Measurements from ENCODE around the gene CHST15. TPM values are rescaled to one million over a fixed set of nuclear protein-coding genes. Genes with fewer than 3 reads are reported as not detected.

CHST15 gene
- polyA plus RNA-seq, 1 donor from 2014 or later = 0.79 TPM

DNA sequence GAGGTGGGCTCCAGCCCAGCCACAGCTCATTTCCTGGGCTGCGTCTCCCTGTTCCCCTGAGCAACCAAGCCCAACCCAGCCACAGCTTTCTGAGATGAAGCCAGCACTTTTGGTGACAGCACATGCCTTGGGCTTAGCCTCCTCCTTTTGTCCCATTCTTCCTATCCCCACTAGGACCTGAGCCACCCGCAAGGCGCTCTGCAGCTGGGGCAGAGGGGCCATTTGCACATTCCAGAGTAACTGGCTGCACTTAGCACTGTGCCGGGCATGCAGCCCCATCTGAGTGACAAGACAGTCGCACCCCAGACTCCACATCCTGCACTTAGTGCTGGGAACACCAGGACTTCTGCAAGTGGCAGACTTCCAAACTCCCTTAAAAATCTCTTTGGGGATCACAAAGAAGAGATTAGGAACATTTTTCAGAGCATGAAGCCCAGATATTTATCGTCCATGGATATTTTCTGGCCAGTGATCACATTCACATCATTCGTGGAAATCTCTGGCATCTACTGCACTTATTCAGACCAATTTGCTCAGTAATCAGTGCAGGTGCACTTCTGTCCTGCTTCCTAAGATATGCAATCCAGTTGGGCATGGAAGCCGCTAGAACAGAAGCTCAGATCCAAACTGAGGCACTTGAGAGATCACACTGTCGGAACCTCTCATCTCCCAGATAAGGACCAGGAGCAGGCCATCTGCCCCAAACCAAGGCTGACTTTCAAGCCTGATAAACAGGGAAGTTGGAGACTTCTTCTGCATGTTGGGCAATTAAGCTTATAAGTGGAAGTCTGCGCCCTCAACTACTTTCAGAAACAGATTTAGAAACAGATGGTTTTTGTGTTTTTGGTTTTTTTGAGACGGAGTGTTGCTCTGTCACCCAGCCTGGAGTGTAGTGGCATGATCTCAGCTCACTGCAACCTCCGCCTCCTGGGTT is 26.4 kb downstream of the CHST15 start:
- Histone ChIP-seq H3K27me3 (ENCODE audit: insufficient read depth, low read depth, low read length) (no peaks in the 10 kb centered on the region), H3F3A (ENCODE audit: insufficient read depth, low read length, poor library complexity, severe bottlenecking) (no peaks in the 10 kb centered on the region), H3K4me2 (ENCODE audit: low read length) (no peak overlapping the region), H3K9ac (ENCODE audit: low read length) (no peak overlapping the region), H3K9me3 (ENCODE audit: low read length) (no peaks in the 10 kb centered on the region), H3K36me3 (ENCODE audit: insufficient read depth, low read length) (no peaks in the 10 kb centered on the region), H3K9me2 (ENCODE audit: insufficient read depth, low read length) (no peaks in the 10 kb centered on the region), H3K4me3 (ENCODE audit: low read length) (no peak overlapping the region), H2AFZ (ENCODE audit: low read depth, low read length) (no peak overlapping the region), H3K27ac (ENCODE audit: low read length) (no peak overlapping the region), H3K79me2 (replicated peaks; ENCODE audit: insufficient read depth, low read length) (no peaks in the 10 kb centered on the region), H4K20me1 (ENCODE audit: insufficient read depth) (no peaks in the 10 kb centered on the region)
- TF ChIP-seq EZH2 (IDR thresholded peaks at IDR 0.05; ENCODE audit: borderline replicate concordance, insufficient read depth, low read length, poor library complexity, severe bottlenecking) (no peak), TAF1 (IDR thresholded peaks at IDR 0.05; ENCODE audit: low read depth) (no peak), RAD21 (conservative IDR thresholded peaks at IDR 0.05) (no peak), POLR2AphosphoS5 (IDR thresholded peaks at IDR 0.05) (no peak), CTCF (IDR thresholded peaks at IDR 0.05; ENCODE audit: poor library complexity, severe bottlenecking) (no peak), EP300 (conservative IDR thresholded peaks at IDR 0.05; ENCODE audit: poor library complexity, severe bottlenecking) (no peak), SMC3 (conservative IDR thresholded peaks at IDR 0.05; ENCODE audit: poor library complexity) (no peak), REST (IDR thresholded peaks at IDR 0.05; ENCODE audit: borderline replicate concordance) (no peak), MXI1 (conservative IDR thresholded peaks at IDR 0.05; ENCODE audit: poor library complexity, severe bottlenecking) (no peak)

- Histone ChIP-seq H3K4me2 (ENCODE audit: low read length) (no peak overlapping the region), H3K27me3 (ENCODE audit: insufficient read depth, low read depth, low read length) (no peaks in the 10 kb centered on the region), H3K4me3 (ENCODE audit: low read length) (no peak overlapping the region), H3F3A (ENCODE audit: insufficient read depth, low read length, poor library complexity, severe bottlenecking) (no peaks in the 10 kb centered on the region), H4K20me1 (ENCODE audit: insufficient read depth) (no peaks in the 10 kb centered on the region), H3K9me3 (ENCODE audit: low read length) (no peaks in the 10 kb centered on the region), H3K36me3 (ENCODE audit: insufficient read depth, low read length) (no peaks in the 10 kb centered on the region), H3K79me2 (replicated peaks; ENCODE audit: insufficient read depth, low read length) (no peaks in the 10 kb centered on the region), H3K9me2 (ENCODE audit: insufficient read depth, low read length) (no peaks in the 10 kb centered on the region), H3K27ac (ENCODE audit: low read length) (no peak overlapping the region), H3K9ac (ENCODE audit: low read length) (no peak overlapping the region), H2AFZ (ENCODE audit: low read depth, low read length) (no peak overlapping the region)
- TF ChIP-seq RAD21 (conservative IDR thresholded peaks at IDR 0.05) = no peak
- no peak for TF ChIP-seq TAF1 (IDR thresholded peaks at IDR 0.05; ENCODE audit: low read depth)
- no peak for TF ChIP-seq CTCF (IDR thresholded peaks at IDR 0.05; ENCODE audit: poor library complexity, severe bottlenecking)
- TF ChIP-seq EP300 (conservative IDR thresholded peaks at IDR 0.05; ENCODE audit: poor library complexity, severe bottlenecking) = no peak
- no peak for TF ChIP-seq REST (IDR thresholded peaks at IDR 0.05; ENCODE audit: borderline replicate concordance)
- TF ChIP-seq SMC3 (conservative IDR thresholded peaks at IDR 0.05; ENCODE audit: poor library complexity) = no peak
These were observed 27.2 kb downstream of the CHST15 start for GRCh38 chr10:124066126-124066700.
